ENCODE measurements around the gene RBM47.
"Not testable (repeated sequence)": the region's sequence is repeated elsewhere in the genome, so short reads cannot be mapped to it uniquely, and the experiment has no call there.

Gene RBM47

DNA sequence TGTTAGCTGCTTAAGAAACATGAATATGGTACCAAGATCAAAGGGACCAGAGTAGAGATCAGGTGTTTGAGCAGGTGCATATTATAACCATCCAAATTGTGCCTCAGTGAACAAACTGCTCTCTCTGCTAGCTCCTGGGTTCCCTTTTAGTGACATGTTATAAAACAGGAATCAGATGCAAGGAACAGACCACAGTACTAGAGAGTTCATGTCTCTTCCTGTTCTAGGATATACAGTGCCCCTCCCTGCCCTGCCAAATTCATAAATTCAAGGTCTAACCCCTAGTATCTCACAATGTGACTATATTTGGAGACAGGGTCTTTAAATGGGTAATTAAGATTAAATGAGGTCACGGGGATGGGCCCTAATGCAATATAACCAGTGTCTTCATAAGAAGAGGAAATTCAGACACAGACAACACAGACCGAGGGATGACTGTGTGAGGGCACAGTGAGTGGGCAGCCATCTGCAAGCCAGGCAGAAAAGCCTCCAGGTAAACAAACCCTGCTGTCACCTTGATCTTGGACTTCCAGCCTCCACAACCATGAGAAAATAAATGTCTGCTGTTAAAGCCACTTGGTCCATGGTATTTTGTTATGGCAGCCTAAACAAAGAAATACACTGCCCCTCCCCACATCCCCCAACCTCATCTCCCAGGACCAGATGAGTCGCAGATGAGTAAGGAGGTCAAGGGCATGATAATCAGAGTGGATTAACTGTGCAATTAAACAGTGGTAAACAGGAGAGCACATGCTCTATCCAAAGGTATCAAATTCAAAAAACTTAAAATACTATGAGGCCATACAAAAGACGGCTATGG, 82.5 kb downstream of the RBM47 start:
- Histone ChIP-seq H4K91ac (ENCODE audit: low read depth, low read length, poor library complexity) (no peak overlapping the region), H3K4me2 (ENCODE audit: insufficient read depth, low read length, poor library complexity, severe bottlenecking) (no peak overlapping the region), H3K4me1 (ENCODE audit: control insufficient read depth in 2 of 2, insufficient read depth in 1 of 2, low read depth in 1 of 2, low read length in 2 of 2) (no peaks in the 10 kb centered on the region), H3K27ac (replicated peaks; ENCODE audit: low read length) (no peak overlapping the region), H2BK120ac (ENCODE audit: low read depth, low read length) (no peak overlapping the region), H3K4ac (ENCODE audit: low read length) (no peak overlapping the region), H2AK5ac (ENCODE audit: low read depth, low read length) (no peak overlapping the region), H3K9ac (ENCODE audit: low read depth, low read length, poor library complexity) (no peak overlapping the region), H3K27me3 (ENCODE audit: control insufficient read depth in 3 of 3, insufficient read depth in 3 of 3, low read depth in 1 of 3, low read length in 3 of 3) (no peaks in the 10 kb centered on the region), H4K8ac (ENCODE audit: low read depth, low read length) (no peak overlapping the region), H3K9me3 (replicated peaks in 1 of 2; ENCODE audit: control insufficient read depth in 2 of 2, insufficient read depth in 1 of 2, low read depth in 1 of 2, low read length in 2 of 2) (no peaks in the 10 kb centered on the region), H2BK15ac (ENCODE audit: low read length) (no peak overlapping the region), H3K36me3 (replicated peaks in 1 of 2; ENCODE audit: control insufficient read depth in 2 of 2, insufficient read depth in 2 of 2, low read length in 2 of 2) (no peaks in the 10 kb centered on the region), H2BK12ac (ENCODE audit: low read length) (no peak overlapping the region), H3K23ac (ENCODE audit: low read depth, low read length, poor library complexity) (no peak overlapping the region), H2BK5ac (ENCODE audit: low read length) (no peak overlapping the region), H2AFZ (ENCODE audit: low read length) (no peak overlapping the region), H3K4me3 (ENCODE audit: low read length in 2 of 2) (no peak overlapping the region), H3K79me1 (ENCODE audit: low read depth, low read length) (no peaks in the 10 kb centered on the region), H3K18ac (ENCODE audit: low read length) (no peak overlapping the region), H3K14ac (ENCODE audit: low read length) (no peak overlapping the region)
- no CpG with 5 or more reads among the region's 4 CpGs for WGBS, 2 donors (ENCODE audit: extremely low coverage in 2 of 2, insufficient read length in 2 of 2, insufficient replicate concordance in 1 of 2)
- DNase-seq (ENCODE audit: low spot score) = no peak

- Histone ChIP-seq H4K8ac (ENCODE audit: low read depth, low read length) (no peak overlapping the region), H3K4me2 (ENCODE audit: insufficient read depth, low read length, poor library complexity, severe bottlenecking) (no peak overlapping the region), H2AFZ (ENCODE audit: low read length) (no peak overlapping the region), H2BK15ac (ENCODE audit: low read length) (no peak overlapping the region), H3K9ac (ENCODE audit: low read depth, low read length, poor library complexity) (no peak overlapping the region), H3K4me1 (ENCODE audit: control insufficient read depth in 2 of 2, insufficient read depth in 1 of 2, low read depth in 1 of 2, low read length in 2 of 2) (no peaks in the 10 kb centered on the region), H3K4ac (ENCODE audit: low read length) (no peak overlapping the region), H2BK12ac (ENCODE audit: low read length) (no peak overlapping the region), H3K9me3 (replicated peaks in 1 of 2; ENCODE audit: control insufficient read depth in 2 of 2, insufficient read depth in 1 of 2, low read depth in 1 of 2, low read length in 2 of 2) (no peaks in the 10 kb centered on the region), H2BK5ac (ENCODE audit: low read length) (no peak overlapping the region), H3K4me3 (ENCODE audit: low read length in 2 of 2) (no peak overlapping the region), H4K91ac (ENCODE audit: low read depth, low read length, poor library complexity) (no peak overlapping the region), H3K36me3 (replicated peaks in 1 of 2; ENCODE audit: control insufficient read depth in 2 of 2, insufficient read depth in 2 of 2, low read length in 2 of 2) (no peaks in the 10 kb centered on the region), H2AK5ac (ENCODE audit: low read depth, low read length) (no peak overlapping the region), H3K14ac (ENCODE audit: low read length) (no peak overlapping the region), H3K23ac (ENCODE audit: low read depth, low read length, poor library complexity) (no peak overlapping the region), H2BK120ac (ENCODE audit: low read depth, low read length) (no peak overlapping the region), H3K18ac (ENCODE audit: low read length) (no peak overlapping the region), H3K79me1 (ENCODE audit: low read depth, low read length) (no peaks in the 10 kb centered on the region), H3K27me3 (ENCODE audit: control insufficient read depth in 3 of 3, insufficient read depth in 3 of 3, low read depth in 1 of 3, low read length in 3 of 3) (no peaks in the 10 kb centered on the region), H3K27ac (replicated peaks; ENCODE audit: low read length) (no peak overlapping the region)
- WGBS, 2 donors (ENCODE audit: extremely low coverage in 2 of 2, insufficient read length in 2 of 2, insufficient replicate concordance in 1 of 2) = no CpG with 5 or more reads among the region's 4 CpGs
- DNase-seq (ENCODE audit: low spot score) = no peak
Observed at GRCh38 chr4:40546506-40546905, 83.2 kb downstream of the RBM47 start.

DNA sequence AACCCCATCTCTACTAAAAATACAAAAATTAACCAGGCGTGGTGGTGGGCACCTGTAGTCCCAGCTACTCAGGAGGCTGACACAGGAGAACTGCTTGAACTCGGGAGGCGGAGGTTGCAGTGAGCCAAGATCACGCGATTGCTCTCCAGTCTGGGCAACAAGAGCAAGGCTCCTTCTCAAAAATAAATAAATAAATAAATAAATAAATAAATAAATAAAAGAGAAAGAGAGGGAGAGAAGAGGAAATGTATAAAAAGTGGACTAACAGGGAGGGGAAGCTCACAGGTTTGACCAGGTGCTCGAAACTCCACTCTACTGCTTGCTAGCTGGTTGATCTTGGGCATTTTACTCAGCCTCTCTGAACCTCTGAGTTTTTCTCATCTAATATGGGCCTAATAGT, 84.2 kb downstream of the RBM47 start:
- not testable (repeated sequence) for H4K91ac ChIP-seq (ENCODE audit: low read depth, low read length, poor library complexity); H2BK15ac ChIP-seq (ENCODE audit: low read length); H4K8ac ChIP-seq (ENCODE audit: low read depth, low read length); H3K27ac ChIP-seq (replicated peaks; ENCODE audit: low read length); H3K4ac ChIP-seq (ENCODE audit: low read length); H2BK12ac ChIP-seq (ENCODE audit: low read length); H3K9ac ChIP-seq (ENCODE audit: low read depth, low read length, poor library complexity); DNase-seq (ENCODE audit: low spot score); H2BK5ac ChIP-seq (ENCODE audit: low read length); H3K36me3 ChIP-seq (replicated peaks in 1 of 2; ENCODE audit: control insufficient read depth in 2 of 2, insufficient read depth in 2 of 2, low read length in 2 of 2); H3K4me3 ChIP-seq (ENCODE audit: low read length in 2 of 2); H2AFZ ChIP-seq (ENCODE audit: low read length); H3K79me1 ChIP-seq (ENCODE audit: low read depth, low read length); H2BK120ac ChIP-seq (ENCODE audit: low read depth, low read length); H3K14ac ChIP-seq (ENCODE audit: low read length); H3K4me2 ChIP-seq (ENCODE audit: insufficient read depth, low read length, poor library complexity, severe bottlenecking); H3K9me3 ChIP-seq (replicated peaks in 1 of 2; ENCODE audit: control insufficient read depth in 2 of 2, insufficient read depth in 1 of 2, low read depth in 1 of 2, low read length in 2 of 2); H3K4me1 ChIP-seq (ENCODE audit: control insufficient read depth in 2 of 2, insufficient read depth in 1 of 2, low read depth in 1 of 2, low read length in 2 of 2); H3K18ac ChIP-seq (ENCODE audit: low read length); H2AK5ac ChIP-seq (ENCODE audit: low read depth, low read length); H3K27me3 ChIP-seq (ENCODE audit: control insufficient read depth in 3 of 3, insufficient read depth in 3 of 3, low read depth in 1 of 3, low read length in 3 of 3); H3K23ac ChIP-seq (ENCODE audit: low read depth, low read length, poor library complexity)
- no CpG with 5 or more reads among the region's 6 CpGs for WGBS, 2 donors (ENCODE audit: extremely low coverage in 2 of 2, insufficient read length in 2 of 2, insufficient replicate concordance in 1 of 2)

DNA sequence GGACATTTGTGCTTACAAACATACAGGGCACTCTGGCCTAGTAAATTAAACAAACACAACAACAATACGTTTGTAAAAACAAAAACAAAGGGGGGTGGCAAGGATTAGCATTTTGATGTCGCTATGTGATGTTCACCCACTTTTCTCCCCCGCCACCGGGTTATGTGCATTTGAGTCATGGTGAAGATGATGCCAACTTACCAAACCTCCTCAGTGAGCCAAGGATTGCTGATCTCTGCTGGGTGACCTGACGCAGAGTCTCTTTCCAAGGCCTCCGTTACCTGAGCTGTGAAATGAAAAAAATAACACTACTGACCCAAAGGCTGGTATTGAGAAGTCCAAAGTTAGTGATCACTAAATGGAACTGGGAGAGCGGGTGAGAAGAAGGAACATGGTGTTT, 85.4 kb downstream of the RBM47 start:
- Histone ChIP-seq H3K4me2 (ENCODE audit: insufficient read depth, low read length, poor library complexity, severe bottlenecking) (no peak overlapping the region), H3K4me1 (ENCODE audit: control insufficient read depth in 2 of 2, insufficient read depth in 1 of 2, low read depth in 1 of 2, low read length in 2 of 2) (no peaks in the 10 kb centered on the region), H2BK12ac (ENCODE audit: low read length) (no peak overlapping the region), H2AFZ (ENCODE audit: low read length) (no peak overlapping the region), H3K4me3 (ENCODE audit: low read length in 2 of 2) (no peak overlapping the region), H3K14ac (ENCODE audit: low read length) (no peak overlapping the region), H3K9me3 (replicated peaks in 1 of 2; ENCODE audit: control insufficient read depth in 2 of 2, insufficient read depth in 1 of 2, low read depth in 1 of 2, low read length in 2 of 2) (no peaks in the 10 kb centered on the region), H3K23ac (ENCODE audit: low read depth, low read length, poor library complexity) (no peak overlapping the region), H4K8ac (ENCODE audit: low read depth, low read length) (no peak overlapping the region), H3K79me1 (ENCODE audit: low read depth, low read length) (no peaks in the 10 kb centered on the region), H2AK5ac (ENCODE audit: low read depth, low read length) (no peak overlapping the region), H2BK15ac (ENCODE audit: low read length) (no peak overlapping the region), H4K91ac (ENCODE audit: low read depth, low read length, poor library complexity) (no peak overlapping the region), H2BK5ac (ENCODE audit: low read length) (no peak overlapping the region), H3K27me3 (ENCODE audit: control insufficient read depth in 3 of 3, insufficient read depth in 3 of 3, low read depth in 1 of 3, low read length in 3 of 3) (no peaks in the 10 kb centered on the region), H3K18ac (ENCODE audit: low read length) (no peak overlapping the region), H3K36me3 (replicated peaks in 1 of 2; ENCODE audit: control insufficient read depth in 2 of 2, insufficient read depth in 2 of 2, low read length in 2 of 2) (no peaks in the 10 kb centered on the region), H2BK120ac (ENCODE audit: low read depth, low read length) (no peak overlapping the region), H3K27ac (replicated peaks; ENCODE audit: low read length) (no peak overlapping the region), H3K4ac (ENCODE audit: low read length) (no peak overlapping the region), H3K9ac (ENCODE audit: low read depth, low read length, poor library complexity) (no peak overlapping the region)
- WGBS, 2 donors (ENCODE audit: extremely low coverage in 2 of 2, insufficient read length in 2 of 2, insufficient replicate concordance in 1 of 2) = no CpG with 5 or more reads among the region's 7 CpGs
- DNase-seq (ENCODE audit: low spot score) = no peak

All from neuronal stem cell (in vitro differentiated cells).